GM04504 (cell line): ENCODE data around the gene SIX2.
"Not testable (repeated sequence)": the region's sequence is repeated elsewhere in the genome, so short reads cannot be mapped to it uniquely, and the experiment has no call there.

Experiments
- DNase-seq: peaks from one replicate; pipeline ENCODE4 v3.0.0-alpha.2; 2012; ENCODE audit warnings: low read depth

Gene SIX2

GRCh38 chr2:45009303-45009927 is at the start of gene SIX2:
Gene SIX2 (minus strand): TSS chr2:45009452. CDS start chr2:45009110, 342 bp downstream.
- DNase-seq, result peak; percentile 89

DNA sequence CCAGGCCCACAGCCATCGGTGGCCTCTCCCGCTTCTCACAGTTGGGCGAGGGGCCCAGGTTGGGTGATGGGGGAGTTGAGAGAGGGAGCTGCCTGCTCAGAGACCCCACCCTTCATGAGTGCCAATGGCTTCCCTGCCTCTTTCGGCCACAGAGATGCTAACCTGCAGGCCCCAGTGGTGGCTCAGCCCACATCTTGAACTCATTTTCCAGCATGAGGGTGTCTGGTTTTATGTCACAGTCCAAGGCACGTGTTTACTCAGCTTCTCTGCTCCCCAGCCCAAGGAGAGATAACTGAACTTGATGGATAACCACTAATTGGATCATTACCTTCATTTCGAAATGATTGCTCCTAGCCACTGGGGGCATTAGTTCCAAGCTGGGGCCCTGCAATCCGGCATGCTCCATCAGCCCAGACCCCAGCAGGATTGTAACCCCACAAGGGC is 45.9 kb upstream of the SIX2 start:
- DNase-seq, result peak; percentile 1

DNA sequence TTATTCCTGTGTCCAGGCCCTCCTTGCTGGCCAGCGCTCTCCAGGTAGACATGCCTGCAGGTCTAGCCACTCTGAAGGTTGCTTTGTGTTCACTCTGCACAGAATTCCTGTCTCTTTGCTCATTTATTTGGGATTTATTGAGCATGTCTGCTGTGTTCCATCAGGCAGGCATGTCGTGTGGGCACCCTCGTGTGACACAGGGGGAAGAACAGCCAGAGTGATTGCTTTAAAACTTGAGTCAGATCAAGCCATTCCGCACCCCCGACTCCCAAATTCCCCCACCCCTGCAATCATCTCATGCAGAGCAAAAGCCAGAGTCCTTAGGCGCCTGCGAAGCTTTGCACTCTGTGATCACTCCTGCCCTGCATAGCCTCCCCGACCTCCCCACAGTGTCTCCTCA is 44.7 kb upstream of the SIX2 start:
- no peak for DNase-seq

GRCh38 chr2:45052388-45052928 is 43.2 kb upstream of the SIX2 start:
- no peak for DNase-seq

DNA sequence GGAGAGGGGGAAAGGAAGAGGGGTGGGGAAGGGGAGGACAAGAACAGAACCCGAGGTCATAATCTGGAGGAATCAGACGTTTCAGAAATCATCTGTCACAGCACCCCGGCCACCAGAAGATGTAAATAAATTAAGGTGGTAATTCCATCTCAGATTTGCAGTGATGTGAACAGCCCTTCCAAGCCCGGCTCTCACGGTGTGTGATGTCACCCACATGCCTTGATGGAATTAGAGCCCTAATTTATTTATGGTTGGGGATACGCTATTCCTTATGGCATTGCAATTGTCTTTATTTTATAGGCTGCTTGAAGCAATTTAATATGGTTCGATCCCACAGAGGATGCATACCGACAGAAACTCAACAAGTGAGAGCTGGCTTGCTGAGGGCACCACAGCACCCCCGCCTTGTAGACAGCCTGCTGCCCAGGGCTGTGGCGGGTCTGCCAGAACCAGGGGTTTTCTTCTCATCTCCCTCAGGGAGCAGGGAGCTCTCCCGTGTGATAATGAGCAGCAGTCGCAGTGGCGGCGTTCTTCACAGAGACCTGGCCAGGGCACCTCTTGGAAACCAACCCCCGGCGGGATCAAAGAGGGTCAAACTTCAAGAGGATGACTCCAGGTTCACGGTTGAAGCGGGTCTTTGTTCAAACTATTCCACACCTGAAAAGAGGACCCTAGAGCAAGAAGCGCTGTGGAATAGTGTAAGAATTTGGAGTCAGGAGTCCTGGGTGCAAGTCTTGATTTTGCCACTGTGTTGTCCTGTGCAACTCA is 40.5 kb upstream of the SIX2 start:
- DNase-seq, result no peak

DNA sequence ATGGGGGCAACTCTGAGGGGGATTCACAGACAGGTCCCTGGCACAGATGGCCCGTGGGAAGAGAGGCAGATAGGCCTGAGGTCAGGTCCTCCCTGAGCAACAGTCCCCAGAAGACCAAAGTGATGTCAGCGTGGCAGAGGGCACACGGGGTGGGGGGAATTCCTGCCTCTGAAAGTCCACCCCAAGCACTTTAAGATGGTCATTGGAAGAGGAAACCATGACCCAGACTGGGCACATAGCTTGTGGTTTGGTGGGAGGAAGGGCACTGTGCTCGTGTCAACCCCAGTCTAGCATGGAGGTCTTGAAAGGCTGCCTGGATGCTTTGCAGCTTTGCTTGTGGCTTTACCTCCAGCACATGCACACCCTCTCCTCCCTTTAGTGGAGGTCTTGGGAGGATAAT is 38.0 kb upstream of the SIX2 start:
- no peak for DNase-seq

DNA sequence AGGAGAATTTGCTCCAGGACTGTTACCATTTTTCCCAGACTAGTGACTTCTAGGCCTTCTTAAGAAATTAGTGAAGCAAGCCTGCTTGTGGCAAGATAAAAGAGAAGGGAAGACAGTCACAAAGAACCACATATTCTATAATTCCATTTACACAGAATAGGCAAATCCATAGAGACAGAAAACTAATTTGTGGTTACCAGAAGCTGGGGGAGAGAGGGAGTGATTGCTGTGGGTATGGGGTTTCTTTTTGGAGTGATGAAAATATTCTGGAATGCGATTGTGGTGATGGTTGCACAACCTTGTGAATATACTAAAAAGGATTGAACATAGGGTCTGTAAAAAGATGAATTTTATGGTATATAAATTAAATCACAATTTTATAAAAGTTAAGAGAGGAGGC is 37.5 kb upstream of the SIX2 start:
- DNase-seq, result no peak

- no peak for DNase-seq
Measured at GRCh38 chr2:45045706-45046105, 36.5 kb upstream of the SIX2 start.

DNA sequence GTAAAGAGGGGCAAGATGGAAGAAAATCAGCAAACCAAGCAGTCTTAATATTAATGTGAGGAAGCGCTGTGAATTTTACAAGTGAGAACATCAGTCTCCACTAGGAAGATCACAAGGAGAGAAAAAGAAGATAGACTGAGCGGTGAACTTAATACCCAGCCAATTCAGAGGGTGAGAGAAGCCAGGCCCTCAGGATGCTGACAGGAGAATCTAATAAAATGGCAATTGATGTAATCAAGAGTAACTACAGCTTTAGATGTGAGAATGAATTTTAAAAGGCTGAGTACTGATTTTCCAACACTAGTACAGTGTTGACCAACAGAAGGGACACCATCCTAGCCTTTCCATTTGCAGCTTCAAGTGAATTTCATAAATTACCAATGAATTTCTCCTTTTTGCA is 35.7 kb upstream of the SIX2 start:
- no peak for DNase-seq

DNA sequence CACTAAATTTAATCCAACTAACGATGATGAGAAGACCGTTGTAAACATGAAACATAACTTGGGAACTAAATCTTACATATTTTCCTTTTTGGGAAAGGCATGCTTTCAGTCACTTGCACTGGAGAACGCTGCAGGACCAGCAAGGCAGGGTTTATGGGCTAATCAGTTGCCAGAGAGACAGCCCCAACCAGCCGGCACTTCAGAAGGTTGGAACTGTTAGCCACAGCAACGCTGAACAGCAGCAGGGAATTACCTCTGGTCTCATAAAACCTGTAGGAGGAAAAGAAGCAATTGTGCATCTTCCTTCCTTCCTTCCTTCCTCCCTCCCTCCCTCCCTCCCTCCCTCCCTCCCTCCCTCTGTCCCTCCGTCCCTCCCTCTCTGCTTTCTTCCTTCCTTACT is 33.9 kb upstream of the SIX2 start:
- no peak for DNase-seq

DNA sequence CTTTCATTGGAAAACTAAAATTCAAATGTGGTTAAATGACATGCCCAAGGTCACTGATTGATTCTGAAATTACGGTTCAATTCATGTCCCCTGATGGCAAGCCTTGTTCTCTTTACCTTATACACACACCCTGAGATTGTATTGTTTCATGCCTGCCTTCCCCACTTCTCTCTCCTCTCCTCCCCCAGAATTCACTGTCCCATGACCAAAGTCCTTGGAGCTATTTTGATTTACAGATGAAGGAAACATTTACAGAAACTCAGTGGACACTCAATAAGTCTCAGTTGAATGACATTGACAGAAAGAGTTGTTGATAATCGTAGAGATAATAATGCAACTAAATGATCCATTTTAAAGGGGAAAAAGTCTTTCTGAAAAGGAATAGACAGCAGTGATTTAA is 33.1 kb upstream of the SIX2 start:
- no peak for DNase-seq

GRCh38 chr2:45040786-45041185 is 31.5 kb upstream of the SIX2 start:
- no peak for DNase-seq

DNA sequence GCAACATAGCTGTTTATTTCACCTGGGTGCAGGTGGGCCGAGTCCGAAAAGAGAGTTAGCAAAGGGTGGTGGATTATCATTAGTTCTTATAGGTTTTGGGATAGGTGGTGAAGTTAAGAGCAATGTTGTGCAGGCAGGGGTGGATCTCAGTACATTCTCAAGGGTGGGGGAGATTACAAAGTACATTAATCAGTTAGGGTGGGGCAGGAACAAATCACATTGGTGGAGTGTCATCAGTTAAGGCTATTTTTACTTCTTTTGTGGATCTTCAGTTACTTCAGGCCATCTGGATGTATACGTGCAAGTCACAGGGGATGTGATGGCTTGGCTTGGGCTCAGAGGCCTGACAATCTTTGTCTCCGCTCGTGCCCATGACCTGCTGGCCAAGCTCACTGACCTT is 30.6 kb upstream of the SIX2 start:
- DNase-seq, result not testable (repeated sequence)

DNA sequence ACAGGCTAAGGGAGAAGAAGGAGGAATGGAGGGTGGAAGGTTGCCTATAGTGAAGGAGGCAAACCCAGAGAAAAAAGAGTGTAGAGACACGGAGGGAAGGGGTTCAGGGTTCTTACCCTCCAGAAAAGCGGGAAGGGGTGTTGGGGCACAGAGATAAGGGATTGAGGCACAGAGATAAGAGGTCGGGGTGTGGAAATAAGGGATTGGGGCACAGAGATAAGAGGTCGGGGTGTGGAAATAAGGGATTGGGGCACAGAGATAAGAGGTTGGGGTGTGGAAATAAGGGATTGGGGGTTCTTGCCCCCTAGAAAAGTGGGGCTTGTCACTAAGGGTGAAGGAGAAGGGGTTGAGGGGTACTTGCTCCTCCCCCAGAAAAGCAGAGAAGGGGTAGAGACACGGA is 29.6 kb upstream of the SIX2 start:
- DNase-seq, result not testable (repeated sequence)

DNA sequence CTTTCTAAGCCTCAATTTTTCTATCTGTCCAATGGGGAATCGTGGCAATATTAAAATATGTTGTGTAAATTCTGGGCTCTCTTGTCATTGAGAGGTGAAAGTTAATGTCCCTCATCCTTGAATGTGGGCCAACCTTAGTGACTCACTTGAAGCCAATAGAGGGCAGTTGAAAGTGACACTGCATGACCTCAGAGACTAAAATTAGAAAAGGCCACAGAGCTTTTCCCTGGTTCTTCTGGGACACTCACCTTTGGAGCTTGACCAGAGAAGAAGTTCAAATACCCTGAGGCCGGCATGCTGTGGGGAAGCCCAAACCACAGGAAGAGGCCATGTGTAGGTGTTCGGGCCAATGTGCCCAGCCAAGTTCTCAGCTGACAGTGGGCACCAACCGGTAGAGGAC is 24.1 kb upstream of the SIX2 start:
- DNase-seq, result no peak

GRCh38 chr2:45031028-45031427 is 21.8 kb upstream of the SIX2 start:
- DNase-seq, result no peak

DNA sequence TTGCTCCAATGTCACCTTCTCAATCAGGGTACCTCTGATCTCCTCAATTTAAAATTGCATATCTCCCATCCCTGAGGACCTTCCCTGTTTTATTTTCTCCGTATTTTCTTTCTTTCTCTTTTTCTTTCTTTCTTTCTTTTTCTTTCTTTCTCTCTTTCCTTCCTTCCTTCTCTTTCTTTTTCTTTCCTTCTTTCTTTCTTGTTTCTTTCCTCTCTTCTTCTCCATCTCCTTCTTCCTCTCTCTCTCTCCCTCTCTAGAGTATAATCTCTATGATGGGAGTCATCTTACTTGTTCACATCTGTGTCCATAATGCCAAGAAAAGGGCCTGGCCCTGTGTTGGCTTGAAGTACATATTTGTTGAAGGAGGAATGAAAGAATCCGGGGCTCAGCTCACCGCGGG is 21.3 kb upstream of the SIX2 start:
- no peak for DNase-seq

- DNase-seq, result no peak
Measured at GRCh38 chr2:45029215-45029614, 20.0 kb upstream of the SIX2 start.

DNA sequence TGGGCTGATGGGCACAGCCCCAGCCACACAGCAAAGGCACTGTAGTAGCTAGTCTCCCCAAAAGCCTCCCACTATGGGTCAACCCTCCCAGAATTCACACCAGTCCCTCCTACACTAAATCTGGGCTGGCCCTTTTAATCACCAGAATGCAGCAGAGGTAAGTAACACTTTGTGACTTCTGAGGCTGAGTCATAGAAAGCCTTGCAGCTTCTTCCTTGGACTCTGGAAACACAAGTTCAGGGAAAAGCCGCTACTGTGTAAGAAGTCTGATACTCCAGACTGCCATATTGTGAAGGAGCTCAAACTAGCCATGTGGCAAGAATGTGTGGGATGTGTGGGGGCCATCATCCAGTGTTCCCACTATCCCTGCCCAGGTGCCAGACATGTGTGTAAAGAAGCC is 19.0 kb upstream of the SIX2 start:
- no peak for DNase-seq

- DNase-seq, result no peak
Measured at GRCh38 chr2:45026924-45027450, 17.7 kb upstream of the SIX2 start.

- DNase-seq, result peak; percentile 76
Measured at GRCh38 chr2:45024600-45025291, 15.5 kb upstream of the SIX2 start.

- DNase-seq, result no peak
Measured at GRCh38 chr2:45024097-45024496, 14.8 kb upstream of the SIX2 start.

- DNase-seq, result no peak
Measured at GRCh38 chr2:45020439-45020838, 11.2 kb upstream of the SIX2 start.
